Breast epithelium (tissue), 4 donors: ENCODE results near the gene KNOP1. TPM values are rescaled to one million over a fixed set of nuclear protein-coding genes. Genes with fewer than 3 reads are reported as not detected.
"Not testable (repeated sequence)": the region's sequence is repeated elsewhere in the genome, so short reads cannot be mapped to it uniquely, and the experiment has no call there.

Experiments used
- DNase-seq, 2 donors: peaks; one replicate each; pipeline ENCODE4 v3.0.0-alpha.2; 2019; ENCODE audit warnings: low spot score in 2 of 2
- H3K27ac ChIP-seq, 2 donors: fragments of 200-600 bp; sonication (generic) in 1 of 2; one replicate each; pipeline ENCODE4 v1.5.1; 2016 to 2019; ENCODE audit warnings: mild to moderate bottlenecking in 1 of 2
- H3K27me3 ChIP-seq, 2 donors: fragments of 200-600 bp; sonication (generic) in 1 of 2; one replicate each; pipeline versions ENCODE4 v1.5.1 to v1.6.0; 2017 to 2019; ENCODE audit warnings: control low read depth in 1 of 2, mild to moderate bottlenecking in 1 of 2
- H3K36me3 ChIP-seq: fragments of 200-600 bp; one replicate; pipeline ENCODE4 v1.5.1; 2019
- H3K4me1 ChIP-seq, 2 donors: fragments of 200-600 bp; sonication (generic); one replicate each; pipeline ENCODE4 v1.5.1; 2016 to 2019; ENCODE audit warnings: control low read depth in 1 of 2
- H3K4me3 ChIP-seq, 3 donors: fragments of 200-600 bp; sonication (generic); 1 replicate in 2 of 3; 2 replicates in 1 of 3; pipeline ENCODE4 v1.5.1; 2016 to 2019; ENCODE audit warnings: mild to moderate bottlenecking in 3 of 3, moderate library complexity in 2 of 3
- H3K9me3 ChIP-seq, 2 donors: fragments of 200-600 bp; sonication (generic) in 1 of 2; one replicate each; pipeline ENCODE4 v1.5.1; 2016 to 2019; ENCODE audit warnings: control low read depth in 1 of 2
- CTCF ChIP-seq, 3 donors: fragments of 450-650 bp; IDR thresholded peaks; one replicate each; pipeline ENCODE4 v1.5.1; 2016 to 2017; ENCODE audit warnings: antibody characterized with exemption in 3 of 3, mild to moderate bottlenecking in 3 of 3, moderate library complexity in 3 of 3
- POLR2A ChIP-seq: fragments of 450-650 bp; IDR thresholded peaks from one replicate; pipeline ENCODE4 v1.6.1; 2016; ENCODE audit warnings: antibody characterized with exemption, mild to moderate bottlenecking, moderate library complexity
- POLR2AphosphoS5 ChIP-seq, 3 donors: sonication (generic); formaldehyde crosslinking; IDR thresholded peaks; one replicate each; pipeline ENCODE4 v1.6.1; 2017; ENCODE audit warnings: antibody characterized with exemption in 3 of 3
- intact Hi-C: fragments of 100-400 bp; cut with DNase I; formaldehyde crosslinking; loops from one replicate; pipeline ENCODE4 v1.15.1; 2023; ENCODE audit warnings: low total_unique reads
- total RNA-seq, 3 donors: library from RNA; depleted of rRNA; stranded (reverse); fragments of >200 nt; gene quantifications; one replicate each; pipeline ENCODE4 v1.1.0, GENCODE V29; 2016

Gene KNOP1
- total RNA-seq, 3 donors from 2014 or later: 12.3 to 15.4 (median 13.0) TPM

- intact Hi-C loops: no loop called here
- no peak overlapping the region for H3K4me3 ChIP-seq
- DNase-seq: no peak
- H3K27ac ChIP-seq: no peak overlapping the region
- no peaks in the 10 kb centered on the region for H3K9me3 ChIP-seq
- no peaks in the 10 kb centered on the region for H3K36me3 ChIP-seq
- H3K27me3 ChIP-seq: no peaks in the 10 kb centered on the region
- TF ChIP-seq CTCF (IDR thresholded peaks at IDR 0.05) (no peak), POLR2A (no peak), POLR2AphosphoS5 (IDR thresholded peaks at IDR 0.05) (no peak)
- no peaks in the 10 kb centered on the region for H3K4me1 ChIP-seq
Observed at GRCh38 chr16:19685176-19685575, 32.9 kb downstream of the KNOP1 start.

GRCh38 chr16:19683453-19684236 lies 34.4 kb downstream of the KNOP1 start:
- Histone ChIP-seq H3K9me3 (no peaks in the 10 kb centered on the region), H3K4me1 (no peaks in the 10 kb centered on the region), H3K27ac (no peak overlapping the region), H3K27me3 (no peaks in the 10 kb centered on the region), H3K4me3 (no peak overlapping the region), H3K36me3 (no peaks in the 10 kb centered on the region)
- no peak for DNase-seq
- no peak for TF ChIP-seq CTCF (IDR thresholded peaks at IDR 0.05)
- TF ChIP-seq POLR2AphosphoS5 (IDR thresholded peaks at IDR 0.05): no peak
- no peak for TF ChIP-seq POLR2A
- intact Hi-C loops: no loop called here

GRCh38 chr16:19681637-19682036 lies 36.4 kb downstream of the KNOP1 start:
- Histone ChIP-seq H3K4me3 (no peak overlapping the region), H3K27me3 (no peaks in the 10 kb centered on the region), H3K36me3 (no peaks in the 10 kb centered on the region), H3K9me3 (no peaks in the 10 kb centered on the region), H3K4me1 (no peaks in the 10 kb centered on the region), H3K27ac (no peak overlapping the region)
- DNase-seq: no peak
- intact Hi-C loops: no loop called here
- no peak for TF ChIP-seq CTCF (IDR thresholded peaks at IDR 0.05)
- no peak for TF ChIP-seq POLR2AphosphoS5 (IDR thresholded peaks at IDR 0.05)
- TF ChIP-seq POLR2A: no peak

GRCh38 chr16:19680881-19681340 lies 37.1 kb downstream of the KNOP1 start:
- Histone ChIP-seq H3K4me1 (no peaks in the 10 kb centered on the region), H3K9me3 (no peaks in the 10 kb centered on the region), H3K27me3 (no peaks in the 10 kb centered on the region), H3K4me3 (no peak overlapping the region), H3K27ac (no peak overlapping the region), H3K36me3 (no peaks in the 10 kb centered on the region)
- intact Hi-C loops: no loop called here
- TF ChIP-seq POLR2A (no peak), CTCF (IDR thresholded peaks at IDR 0.05) (no peak), POLR2AphosphoS5 (IDR thresholded peaks at IDR 0.05) (no peak)
- DNase-seq: no peak

- H3K27me3 ChIP-seq, H3K4me1 ChIP-seq, H3K27ac ChIP-seq, H3K36me3 ChIP-seq, H3K4me3 ChIP-seq, DNase-seq, H3K9me3 ChIP-seq, intact Hi-C loops: not testable (repeated sequence)
Observed at GRCh38 chr16:19679281-19679680, 38.7 kb downstream of the KNOP1 start.
